Inflammatory macrophage (primary cell): ENCODE measurements around the gene OLFML3.
A peak's percentile ranks its signal among the peaks of the same experiment; 100 is the strongest.
"Not testable (repeated sequence)": the region's sequence is repeated elsewhere in the genome, so short reads cannot be mapped to it uniquely, and the experiment has no call there.

ENCODE experiments used
- DNase-seq, 2 donors: peaks; one replicate each; pipeline ENCODE4 v3.0.0-alpha.2; 2020 to 2022

OLFML3 gene

DNA sequence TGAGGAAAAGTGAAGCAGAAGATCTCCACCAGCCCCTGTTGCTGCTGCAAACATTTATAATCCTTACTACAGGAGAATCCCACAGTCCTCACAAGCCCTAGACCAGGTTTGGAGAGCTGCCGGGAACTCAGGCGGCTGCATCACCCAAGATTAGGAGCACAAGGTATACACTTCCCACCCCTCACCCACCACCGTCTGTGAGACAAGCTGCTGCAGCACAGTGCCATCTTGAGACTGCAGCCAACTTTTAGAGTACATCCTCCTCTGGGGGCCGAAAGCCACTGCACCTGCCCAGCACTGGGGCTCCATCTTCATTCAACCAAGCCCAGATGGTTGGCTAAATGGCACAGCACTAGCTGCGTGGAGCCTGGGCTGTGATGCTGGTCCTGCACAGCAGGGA, 13.8 kb downstream of the OLFML3 start:
- no peak for DNase-seq

GRCh38 chr1:113993766-113994165, 14.5 kb downstream of the OLFML3 start:
- DNase-seq = no peak

DNA sequence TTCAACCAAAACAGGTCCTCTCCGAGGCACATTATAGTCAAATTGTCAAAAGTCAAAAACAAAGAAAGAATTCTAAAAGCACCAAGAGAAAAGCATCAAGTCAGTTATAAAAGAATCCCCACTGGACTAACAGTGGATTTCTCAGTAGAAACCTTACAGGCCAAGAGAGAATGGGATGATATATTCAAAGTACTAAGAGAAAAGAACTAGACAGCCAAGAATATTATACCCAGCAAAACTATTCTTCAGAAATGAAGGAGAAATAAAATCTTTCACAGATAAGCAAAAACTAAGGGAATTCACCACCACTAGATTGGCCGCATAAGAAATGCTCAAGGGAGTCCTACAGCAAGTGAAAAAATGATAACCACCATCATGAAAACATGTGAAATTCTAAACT, 16.1 kb downstream of the OLFML3 start:
- no peak for DNase-seq

GRCh38 chr1:113998361-113998760, 19.1 kb downstream of the OLFML3 start:
- peak; percentile 31 to 35 for DNase-seq

DNA sequence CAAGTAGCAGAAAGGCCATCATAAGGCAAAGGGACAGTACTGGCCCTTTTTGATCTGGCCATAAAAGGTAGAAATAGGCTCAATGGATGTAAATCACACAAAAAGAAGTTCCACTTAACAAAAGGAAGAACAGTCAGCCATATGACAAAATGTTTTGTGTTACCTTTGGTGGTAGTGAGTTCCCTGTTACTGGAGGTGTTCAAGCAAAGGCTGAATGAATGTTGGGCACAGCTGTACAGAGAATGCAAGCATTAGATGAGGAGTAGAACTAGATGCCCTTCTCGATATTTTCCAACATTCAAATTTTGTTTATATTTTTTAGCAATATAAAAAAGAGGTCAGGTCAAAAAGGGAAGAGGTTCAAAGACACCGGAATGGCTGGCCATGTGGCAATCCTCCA, 20.0 kb downstream of the OLFML3 start:
- DNase-seq = no peak

DNA sequence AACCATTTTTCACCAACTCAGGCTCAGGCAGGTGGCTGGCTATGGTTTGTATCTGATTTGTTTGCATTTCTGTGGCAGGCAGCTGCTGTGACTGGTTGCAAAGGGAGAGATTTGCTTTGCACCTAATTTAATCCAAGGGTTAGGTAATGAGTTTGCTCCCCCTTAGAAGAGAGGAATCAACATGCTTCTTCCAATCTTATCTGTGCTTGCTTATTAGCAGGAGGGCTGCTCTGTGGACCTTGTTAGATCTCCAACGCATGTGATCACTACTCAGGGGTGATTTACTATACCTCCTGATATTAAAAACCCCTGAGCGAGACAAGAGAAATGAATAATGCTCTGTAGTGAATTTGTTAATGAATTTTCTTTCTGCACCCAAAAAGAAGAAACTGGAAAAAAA, 20.5 kb downstream of the OLFML3 start:
- no peak for DNase-seq

DNA sequence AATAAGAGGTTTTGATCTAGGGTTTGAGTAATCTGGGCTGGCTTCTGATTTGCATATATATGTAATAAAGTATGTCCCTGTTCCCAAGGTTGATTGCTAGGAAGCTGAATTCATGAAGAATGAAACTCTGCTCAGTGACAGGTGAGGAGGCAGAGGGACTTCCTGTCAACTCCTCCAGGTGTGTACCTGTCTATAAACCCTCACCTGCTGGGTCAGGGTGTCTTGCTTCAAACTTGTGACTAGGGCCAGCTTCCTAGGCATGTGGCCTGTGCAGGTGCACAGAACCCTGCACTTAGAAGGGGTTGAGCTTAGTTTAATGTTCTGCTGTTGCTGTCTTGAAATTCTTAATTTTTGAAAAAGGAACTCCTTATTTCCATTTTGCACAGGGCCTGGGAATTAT, 21.1 kb downstream of the OLFML3 start:
- no peak for DNase-seq

GRCh38 chr1:114002492-114003239, 23.4 kb downstream of the OLFML3 start:
- DNase-seq = no peak

- DNase-seq = peak in 1 of 2 donors; percentile 3
These were observed 24.2 kb downstream of the OLFML3 start for GRCh38 chr1:114003431-114003830.

GRCh38 chr1:114006825-114007224, 27.6 kb downstream of the OLFML3 start:
- DNase-seq = not testable (repeated sequence)

DNA sequence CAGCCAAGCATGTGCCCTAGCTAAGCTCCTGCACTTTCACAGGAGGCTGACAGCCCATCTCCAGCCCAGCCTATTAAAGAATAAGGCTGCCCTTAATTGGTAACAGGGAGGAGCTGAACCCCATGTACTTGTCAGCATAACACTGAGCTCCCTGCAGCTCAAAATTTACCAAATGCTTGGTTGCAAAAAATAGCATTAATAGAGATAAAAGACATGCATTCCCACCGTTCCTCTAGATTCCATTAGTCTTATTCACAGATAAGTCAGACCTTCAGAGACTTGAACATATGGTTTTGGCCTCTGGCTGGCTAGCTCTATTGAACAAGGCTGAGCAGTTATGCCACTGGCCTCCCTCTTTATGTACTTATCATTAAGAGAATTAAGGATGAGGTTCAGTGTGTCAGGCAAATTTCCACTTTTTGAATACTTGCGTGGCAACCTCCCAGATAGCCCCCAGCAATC, 29.2 kb downstream of the OLFML3 start:
- DNase-seq = no peak

GRCh38 chr1:114008993-114009392, 29.7 kb downstream of the OLFML3 start:
- DNase-seq = no peak

GRCh38 chr1:114009393-114009792, 30.1 kb downstream of the OLFML3 start:
- DNase-seq = no peak

DNA sequence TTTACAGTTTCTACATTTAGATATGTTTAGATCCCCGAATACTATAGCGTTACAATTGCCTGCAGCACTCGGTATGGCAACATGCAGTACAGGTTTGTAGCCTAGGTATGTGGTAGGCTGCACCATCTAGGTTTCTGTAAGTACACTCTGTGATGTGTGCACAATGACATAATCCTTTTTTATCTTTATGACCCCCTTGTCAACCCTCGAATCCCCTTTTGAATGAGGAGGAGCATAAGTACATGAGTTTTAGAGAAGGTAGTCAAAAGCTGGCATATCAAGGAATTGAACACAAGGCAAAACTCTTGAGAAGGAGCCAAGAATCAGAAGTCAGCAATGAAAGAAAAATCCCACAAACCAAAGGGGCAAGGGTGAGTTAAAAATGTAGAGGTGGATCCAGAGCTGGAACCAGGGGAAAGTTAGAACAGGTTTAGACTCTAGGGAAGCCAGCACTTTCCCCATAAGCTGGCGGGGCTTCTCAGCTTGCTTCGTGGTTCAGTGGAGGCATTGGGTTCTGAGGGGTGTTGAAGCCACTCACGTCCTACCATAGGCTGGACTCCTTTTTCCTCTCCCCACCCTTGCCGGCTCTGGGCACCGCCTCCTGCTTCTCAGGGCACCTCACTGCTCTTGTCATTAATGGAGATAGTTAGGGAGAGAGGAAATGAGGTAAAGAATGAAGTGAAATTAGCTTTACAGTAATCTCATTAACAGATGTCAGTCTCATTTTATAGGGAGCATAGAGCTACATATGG, 31.3 kb downstream of the OLFML3 start:
- no peak for DNase-seq

DNA sequence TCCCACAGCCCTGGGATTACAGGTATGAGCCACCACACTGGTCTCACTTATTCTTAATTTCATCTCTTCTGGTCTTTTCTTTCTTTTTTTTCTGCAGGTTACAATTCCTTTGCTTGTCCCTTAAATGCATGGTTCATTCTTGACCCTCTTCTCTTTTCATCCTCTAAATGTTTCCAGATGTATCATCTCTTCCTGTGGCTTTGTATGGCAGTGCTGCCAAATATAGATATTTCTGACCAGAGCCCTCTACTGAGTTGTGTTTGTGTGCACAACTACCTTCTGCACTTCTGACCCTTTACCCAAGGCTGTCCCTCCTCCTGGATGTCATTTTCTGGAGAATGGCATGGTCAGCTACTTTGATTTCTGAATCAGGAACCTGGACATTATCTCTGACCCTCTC, 32.5 kb downstream of the OLFML3 start:
- DNase-seq = no peak

DNA sequence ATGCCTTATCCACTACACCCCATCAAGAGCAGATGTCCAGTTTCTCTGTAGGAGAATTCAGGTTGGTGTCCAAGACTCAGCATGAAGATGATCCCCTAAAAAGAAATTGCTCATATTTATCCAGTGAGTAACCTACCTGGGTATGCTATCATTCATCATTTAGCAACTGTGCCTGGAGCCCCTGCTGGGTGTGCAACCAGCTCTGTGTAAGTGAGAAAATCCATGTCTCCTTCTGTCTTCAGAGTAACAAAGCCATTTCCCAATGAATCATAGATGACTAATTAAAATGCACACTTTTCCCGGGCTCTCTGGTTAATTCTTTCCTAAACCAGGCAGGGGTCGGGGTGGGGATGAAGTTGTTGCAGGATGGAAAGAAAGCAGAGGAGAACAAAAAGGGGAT, 35.8 kb downstream of the OLFML3 start:
- DNase-seq = no peak

- DNase-seq = not testable (repeated sequence)
These were observed 40.5 kb downstream of the OLFML3 start for GRCh38 chr1:114019724-114020123.

- no peak for DNase-seq
These were observed 42.4 kb downstream of the OLFML3 start for GRCh38 chr1:114021665-114022099.

- no peak for DNase-seq
These were observed 43.6 kb downstream of the OLFML3 start for GRCh38 chr1:114022877-114023276.

- no peak for DNase-seq
These were observed 44.1 kb downstream of the OLFML3 start for GRCh38 chr1:114023377-114023776.

GRCh38 chr1:114024049-114024448, 44.8 kb downstream of the OLFML3 start:
- no peak for DNase-seq

DNA sequence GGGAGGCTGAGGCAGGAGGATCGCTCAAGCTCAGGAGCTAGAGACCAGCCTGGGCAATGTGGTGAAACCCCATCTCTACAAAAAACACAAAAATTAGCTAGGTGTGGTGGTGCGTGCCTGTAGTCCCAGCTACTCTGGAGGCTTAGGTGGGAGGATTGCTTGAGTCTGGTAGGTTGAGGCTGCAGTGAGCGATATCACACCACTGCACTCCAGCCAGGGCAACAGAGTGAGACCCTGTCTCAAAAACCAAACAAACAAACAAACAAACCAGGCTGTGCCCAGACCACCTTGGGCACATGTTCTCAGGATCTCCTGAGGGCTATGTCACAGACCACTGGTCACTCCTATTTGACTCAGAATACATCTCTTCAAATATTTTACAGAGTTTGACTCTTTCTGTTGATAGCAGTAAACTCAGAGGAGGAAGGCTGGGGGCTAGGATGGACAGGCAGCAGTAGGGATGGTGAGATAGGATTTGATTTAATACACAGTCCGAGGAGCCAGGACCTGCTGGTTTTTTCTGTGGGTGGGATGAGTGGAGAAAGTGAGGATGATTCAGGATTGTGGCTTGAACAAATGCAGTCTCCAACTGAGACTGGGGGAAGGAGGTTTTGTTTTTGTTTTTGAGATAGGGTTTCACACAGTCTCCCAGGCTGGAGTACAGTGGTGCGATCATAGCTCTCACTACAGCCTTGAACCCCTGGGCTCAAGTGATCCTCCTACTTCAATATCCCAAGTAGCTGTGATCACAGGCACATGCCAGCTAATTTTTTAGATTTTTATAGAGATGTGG, 46.5 kb downstream of the OLFML3 start:
- DNase-seq = no peak

- DNase-seq = no peak
These were observed 47.5 kb downstream of the OLFML3 start for GRCh38 chr1:114026797-114027196.
